ENCODE measurements around the gene KLHL1.
"Not testable (repeated sequence)": the region's sequence is repeated elsewhere in the genome, so short reads cannot be mapped to it uniquely, and the experiment has no call there.

KLHL1 gene, protein sequence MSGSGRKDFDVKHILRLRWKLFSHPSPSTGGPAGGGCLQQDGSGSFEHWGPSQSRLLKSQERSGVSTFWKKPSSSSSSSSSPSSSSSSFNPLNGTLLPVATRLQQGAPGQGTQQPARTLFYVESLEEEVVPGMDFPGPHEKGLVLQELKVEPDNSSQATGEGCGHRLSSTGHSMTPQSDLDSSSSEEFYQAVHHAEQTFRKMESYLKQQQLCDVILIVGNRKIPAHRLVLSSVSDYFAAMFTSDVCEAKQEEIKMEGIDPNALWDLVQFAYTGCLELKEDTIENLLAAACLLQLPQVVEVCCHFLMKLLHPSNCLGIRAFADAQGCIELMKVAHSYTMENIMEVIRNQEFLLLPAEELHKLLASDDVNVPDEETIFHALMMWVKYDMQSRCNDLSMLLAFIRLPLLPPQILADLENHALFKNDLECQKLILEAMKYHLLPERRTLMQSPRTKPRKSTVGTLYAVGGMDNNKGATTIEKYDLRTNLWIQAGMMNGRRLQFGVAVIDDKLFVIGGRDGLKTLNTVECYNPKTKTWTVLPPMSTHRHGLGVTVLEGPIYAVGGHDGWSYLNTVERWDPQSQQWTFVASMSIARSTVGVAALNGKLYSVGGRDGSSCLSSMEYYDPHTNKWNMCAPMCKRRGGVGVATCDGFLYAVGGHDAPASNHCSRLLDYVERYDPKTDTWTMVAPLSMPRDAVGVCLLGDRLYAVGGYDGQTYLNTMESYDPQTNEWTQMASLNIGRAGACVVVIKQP

DNA sequence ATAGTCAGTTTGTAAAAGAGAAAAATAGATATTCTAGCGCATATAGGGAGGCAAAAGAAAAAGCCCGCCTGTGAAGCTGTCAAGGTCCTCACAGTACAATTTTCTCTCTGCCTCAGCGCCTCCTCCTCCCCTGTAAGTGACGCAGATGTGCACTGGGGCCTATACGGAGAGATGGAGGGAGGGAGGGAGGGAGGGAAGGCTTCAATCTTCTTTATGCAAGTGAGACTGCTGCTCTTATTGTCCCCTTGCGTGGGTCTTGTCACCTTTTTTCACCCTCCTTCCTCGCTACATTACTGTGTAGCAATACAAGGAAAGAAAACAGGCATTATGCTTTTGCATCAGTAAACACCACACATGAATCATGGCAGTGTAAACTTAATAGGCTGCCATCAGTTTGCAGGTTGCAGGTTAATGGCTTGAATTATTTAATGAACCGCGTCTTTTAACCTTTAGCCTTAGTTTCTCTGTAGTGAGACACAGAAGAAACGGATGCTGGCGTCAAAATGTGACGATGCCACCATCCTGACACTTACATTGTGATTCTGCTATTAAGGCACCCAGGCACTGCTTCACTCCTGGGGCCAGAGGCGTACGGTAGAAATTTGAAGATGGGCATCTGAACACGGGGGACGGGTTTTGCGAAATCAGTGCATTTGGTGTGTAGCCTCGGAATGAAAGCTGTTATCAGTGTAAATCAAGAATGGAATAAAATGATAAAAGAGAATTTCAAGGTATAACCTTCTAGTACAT lies at the start of gene KLHL1:
TSS of gene KLHL1 (minus strand) at position 97 of the 750 bp plus-strand sequence. CDS start 753 bp downstream, outside the sequence.
- no peak for DNase-seq

DNA sequence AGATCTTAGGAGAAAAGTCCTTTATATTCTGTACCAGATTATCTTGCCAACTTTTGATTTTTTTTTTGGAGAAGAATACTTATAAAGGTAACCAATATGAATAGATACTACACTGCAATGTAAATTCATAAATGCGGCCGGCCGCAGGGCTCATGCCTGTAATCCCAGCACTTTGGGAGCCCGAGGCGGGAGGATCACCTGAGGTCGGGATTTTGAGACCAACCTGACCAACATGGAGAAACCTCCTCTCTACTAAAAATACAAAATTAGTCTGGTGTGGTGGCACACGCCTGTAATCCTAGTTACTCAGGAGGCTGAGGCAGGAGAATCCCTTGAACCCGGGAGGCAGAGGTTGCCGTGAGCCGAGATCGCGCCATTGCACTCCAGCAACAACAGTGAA lies 34.4 kb upstream of the KLHL1 start:
- not testable (repeated sequence) for DNase-seq

DNA sequence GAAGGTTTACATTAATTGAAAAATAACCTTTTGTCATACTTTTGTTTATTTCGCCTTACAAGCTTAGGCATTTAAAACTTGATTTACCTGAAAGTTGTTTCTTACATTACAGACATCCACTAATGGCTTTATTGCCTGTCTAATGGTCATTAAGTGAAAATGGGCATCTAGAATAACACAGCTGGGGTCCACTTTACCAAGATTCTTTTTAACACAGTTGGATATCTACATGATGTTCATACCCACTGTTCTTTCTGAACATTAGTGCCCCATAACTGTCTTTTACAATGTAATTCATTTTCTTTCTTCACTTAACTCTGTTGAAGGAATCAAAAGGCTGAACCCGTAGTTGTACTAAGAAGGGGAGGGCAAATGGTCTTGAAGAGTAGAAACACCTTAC lies 19.8 kb upstream of the KLHL1 start:
- DNase-seq = no peak

DNA sequence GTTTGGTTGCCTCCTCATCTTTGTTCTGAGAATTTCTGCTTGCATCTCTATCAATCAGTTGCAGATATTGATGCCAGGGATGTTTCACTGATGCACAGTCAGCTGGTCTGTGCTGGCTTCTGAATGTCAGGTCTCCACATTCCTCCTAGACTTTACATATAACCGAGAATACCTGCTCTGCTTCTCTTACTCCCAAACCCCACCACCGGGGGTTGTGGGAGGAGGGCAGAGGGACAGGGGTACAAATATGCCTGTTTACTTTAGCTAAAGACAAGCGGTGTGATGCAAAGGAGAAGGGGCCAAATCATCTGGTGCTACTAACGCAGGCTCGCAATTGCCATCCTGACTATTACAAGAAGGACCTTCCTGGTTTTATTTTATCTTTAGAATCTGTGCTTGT lies 17.4 kb upstream of the KLHL1 start:
- DNase-seq = no peak

DNA sequence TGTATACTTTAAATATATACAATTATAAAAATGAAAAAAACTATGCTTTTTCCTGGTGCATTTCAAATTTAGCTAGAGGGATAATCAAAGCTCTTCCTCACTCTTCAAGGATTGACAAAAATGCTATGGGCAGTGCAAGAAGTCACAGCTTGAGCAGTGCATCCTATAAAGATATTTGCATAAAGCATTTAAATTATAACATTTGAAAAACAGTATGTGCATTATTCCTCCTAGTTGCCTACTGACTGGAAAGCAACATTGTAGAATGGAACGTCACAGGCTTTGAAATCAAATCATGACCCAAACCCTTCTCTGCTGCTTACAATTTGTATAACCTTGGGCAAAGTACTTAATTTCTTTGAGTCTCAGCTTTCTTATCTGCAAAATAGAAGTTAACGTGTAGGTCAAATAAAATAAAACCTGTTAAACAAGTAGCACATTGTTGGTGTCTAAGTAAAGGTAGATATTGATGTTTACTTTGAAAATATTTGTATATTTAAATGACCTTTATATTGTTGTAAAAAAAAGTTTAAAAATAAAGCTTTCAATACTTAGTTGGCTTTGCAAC lies 9.2 kb upstream of the KLHL1 start:
- no peak for DNase-seq

DNA sequence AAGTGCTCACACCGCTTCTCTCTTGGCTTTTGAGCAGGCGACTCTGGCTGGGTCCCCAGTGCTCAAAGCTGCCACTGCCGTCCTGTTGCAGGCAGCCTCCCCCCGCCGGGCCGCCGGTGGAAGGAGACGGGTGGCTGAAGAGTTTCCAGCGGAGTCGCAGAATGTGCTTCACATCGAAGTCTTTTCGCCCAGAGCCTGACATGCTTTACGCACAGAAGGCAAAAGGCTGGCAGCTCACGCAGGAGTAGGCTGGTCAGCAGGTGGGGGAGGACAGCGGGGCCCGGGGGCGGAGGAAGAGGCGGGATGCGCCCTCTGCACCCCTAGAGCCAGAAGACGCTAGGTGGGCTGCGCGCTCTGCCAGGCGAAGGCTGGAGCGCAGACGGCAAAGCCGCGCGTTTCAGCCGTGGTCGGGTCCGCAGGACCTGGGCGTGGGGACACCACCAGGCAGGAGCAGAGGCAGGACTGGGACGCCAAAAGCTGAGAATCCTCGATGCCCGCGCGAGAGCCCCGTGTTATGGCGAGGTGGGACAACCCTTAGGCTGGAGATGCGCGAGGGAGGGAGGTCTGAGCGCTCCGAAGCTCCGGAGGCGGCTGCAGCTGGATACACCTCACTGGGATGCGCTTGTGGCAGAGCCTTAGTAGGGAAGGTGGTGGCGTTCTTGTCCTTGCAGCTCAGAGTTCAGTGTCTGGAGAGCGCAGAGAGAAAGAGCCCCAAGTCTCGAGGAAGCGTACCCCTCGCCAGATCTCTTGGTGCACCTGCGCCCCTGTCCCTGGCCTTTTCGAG lies 562 bp downstream of the KLHL1 start, which contains the start of gene ATXN8OS:
TSS of gene ATXN8OS (plus strand) at position 329 of the 784 bp plus-strand sequence.
- DNase-seq = no peak

DNA sequence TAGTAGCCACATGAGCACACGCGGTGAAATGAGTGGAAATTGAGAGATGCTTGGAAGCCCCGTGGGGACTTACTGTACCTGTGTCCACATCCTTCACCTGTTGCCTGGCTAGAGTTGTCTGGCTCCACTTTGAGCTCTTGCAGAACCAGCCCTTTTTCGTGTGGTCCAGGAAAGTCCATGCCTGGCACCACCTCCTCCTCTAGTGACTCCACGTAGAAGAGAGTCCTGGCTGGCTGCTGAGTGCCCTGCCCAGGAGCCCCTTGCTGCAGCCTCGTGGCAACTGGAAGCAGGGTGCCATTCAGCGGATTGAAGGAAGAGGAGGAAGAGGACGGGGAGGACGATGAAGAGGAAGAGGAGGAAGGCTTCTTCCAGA lies 1.1 kb downstream of the KLHL1 start:
- DNase-seq = no peak

DNA sequence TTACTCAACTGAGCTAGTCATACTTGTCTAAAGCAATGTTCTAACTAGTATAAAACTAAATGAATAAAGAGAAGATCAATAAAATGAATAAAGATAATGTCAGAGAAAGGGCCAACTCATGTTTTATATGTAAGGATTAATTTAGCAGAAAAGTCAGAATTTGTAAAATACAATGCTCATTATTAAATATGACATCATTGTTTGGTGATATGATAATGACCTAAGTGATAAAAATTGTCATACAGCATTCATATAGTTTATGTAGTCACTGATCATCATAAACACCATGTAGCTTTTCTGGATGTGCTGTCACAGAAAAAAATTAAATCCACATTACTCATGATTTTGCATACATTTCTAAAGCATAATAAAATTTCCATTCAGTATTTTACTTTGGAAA lies 3.8 kb downstream of the KLHL1 start:
- DNase-seq = no peak

DNA sequence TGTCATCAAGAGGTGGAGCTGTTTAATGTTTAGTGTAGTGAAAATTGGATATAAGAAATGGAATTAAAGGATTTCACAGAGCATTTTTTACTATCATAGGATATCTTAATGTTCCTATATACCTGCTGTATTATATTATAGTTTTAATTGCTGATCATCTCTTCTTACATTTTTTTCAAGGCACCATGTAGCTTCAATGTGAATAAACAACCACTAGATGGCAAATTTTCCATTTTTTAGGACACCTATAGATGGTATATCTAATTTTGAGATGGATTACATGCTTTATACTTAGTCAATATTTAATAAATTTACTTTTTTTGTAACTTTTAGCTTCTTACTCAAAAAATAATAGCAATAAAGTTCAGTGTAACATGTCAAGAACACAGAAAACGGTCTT lies 9.6 kb downstream of the KLHL1 start:
- DNase-seq = no peak

DNA sequence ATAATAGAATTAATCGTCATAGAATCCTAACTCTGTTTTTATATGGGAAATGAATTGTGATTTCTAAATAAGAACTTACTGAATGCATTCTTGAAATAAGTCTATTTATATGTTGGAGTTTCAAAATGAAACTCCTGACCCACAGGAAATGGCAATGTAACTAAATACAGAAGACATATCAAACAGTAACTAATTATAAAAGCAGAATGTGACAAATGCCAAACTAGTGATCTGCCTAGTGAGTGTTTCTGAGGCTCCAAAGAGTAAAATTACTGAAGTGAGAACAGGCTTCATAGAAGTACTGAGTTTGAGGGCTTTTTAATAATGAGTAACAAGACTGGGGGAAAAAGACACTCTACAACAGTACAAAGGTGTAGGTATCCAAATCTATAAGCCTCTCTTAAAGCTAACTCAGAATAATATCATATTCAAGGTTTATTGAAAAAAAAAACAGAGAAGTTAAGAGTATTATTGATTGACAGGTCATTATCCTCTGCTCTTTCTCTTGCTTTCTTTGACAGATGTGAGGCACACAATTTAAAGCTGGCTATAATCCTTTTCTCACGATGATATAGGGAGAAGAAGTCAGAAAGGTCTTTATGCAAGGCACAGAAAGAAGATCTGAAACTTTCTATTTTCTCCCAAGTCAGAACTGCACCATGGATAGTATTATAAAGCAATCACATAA lies 18.1 kb downstream of the KLHL1 start:
- DNase-seq = no peak

DNA sequence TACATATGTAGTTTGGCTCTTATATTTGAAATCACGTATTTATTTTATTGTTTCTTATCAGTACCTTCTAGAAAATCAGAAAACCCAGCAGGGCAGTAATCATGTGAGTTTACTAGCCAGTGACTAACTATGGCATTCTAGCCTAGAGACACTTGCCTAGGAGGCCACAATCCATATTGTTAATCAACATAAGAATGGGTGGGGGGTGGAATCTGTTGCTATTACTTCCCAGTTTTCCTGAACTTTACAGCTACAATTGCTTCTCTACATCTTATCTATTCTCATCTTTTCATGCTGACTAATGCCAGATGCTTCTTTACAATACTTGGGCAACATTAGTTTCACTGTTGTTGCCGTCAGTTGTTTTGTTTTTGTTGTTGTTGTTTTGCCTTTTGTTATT lies 19.3 kb downstream of the KLHL1 start:
- DNase-seq = no peak

DNA sequence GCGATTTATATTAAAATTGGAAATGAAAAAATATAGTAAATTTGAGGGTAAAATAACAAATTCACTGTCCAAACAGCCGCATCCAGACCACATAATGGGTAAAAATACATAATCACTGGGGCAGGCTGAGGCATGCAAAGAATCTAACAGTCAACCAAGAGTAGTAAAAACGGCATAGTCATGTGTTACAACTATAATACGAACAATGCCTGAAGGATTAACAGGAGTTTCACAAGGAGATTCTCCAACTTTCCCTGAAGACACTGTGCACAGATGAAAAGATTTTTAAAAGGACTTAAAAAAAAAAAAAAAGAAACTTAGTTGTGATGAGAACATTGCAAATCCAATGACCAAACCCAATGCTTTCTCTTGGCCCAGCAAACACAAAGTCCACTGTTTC lies 21.0 kb downstream of the KLHL1 start:
- no peak for DNase-seq

DNA sequence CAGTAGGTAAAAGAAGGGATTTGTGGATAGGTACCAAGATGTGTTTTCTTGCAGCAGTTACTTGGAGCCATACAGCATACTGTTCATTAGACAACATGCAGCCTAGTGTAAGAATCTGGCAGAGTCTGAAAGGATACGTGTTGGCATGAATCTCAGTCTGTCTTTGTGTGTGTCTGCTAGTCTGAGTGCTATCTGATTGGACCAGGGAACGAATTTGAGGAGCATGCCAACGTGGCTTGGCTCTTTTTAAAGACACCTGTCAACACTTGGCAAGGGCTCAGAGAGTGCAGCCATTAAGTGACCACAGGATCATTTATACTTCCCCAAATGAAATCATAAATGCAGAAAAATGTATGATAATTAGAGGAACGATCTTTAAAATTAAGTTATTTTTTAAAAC lies 28.2 kb downstream of the KLHL1 start:
- no peak for DNase-seq

DNA sequence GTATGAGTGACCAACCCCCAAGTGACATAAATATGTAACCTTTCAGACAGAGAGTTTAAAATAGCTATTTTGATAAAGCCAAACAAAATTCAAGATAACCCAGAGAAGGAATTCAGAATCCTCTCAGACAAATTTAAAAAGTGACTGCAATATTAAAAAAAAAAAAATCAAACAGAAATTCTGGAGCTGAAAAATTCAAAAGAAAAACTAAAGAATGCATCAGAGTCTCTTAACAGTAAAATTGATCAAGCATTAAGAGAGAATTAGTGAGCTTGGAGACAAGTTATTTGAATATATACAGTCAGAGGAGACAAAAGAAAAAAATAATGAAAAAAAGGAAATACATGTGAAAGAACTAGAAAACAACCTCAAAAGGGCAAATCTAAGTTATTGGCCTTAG lies 53.7 kb downstream of the KLHL1 start:
- DNase-seq = no peak

DNA sequence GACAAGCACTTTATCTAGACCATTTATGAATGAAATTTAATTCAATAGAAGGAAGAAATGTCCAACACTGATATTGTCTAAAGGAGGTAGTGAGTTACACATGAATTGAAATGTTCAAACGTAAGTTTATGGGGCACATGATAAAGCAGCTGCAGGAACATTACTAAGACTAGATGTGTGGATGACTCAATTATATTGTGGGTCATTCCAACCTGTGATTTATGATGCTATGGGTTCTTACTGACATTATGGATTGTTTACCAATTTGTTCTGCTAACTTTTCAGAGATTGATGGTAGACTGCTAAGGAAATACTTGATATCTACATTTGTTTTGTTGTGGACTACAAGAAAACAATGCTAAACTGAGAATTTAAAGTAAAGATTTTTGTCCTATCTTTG lies 56.7 kb downstream of the KLHL1 start:
- DNase-seq = no peak

DNA sequence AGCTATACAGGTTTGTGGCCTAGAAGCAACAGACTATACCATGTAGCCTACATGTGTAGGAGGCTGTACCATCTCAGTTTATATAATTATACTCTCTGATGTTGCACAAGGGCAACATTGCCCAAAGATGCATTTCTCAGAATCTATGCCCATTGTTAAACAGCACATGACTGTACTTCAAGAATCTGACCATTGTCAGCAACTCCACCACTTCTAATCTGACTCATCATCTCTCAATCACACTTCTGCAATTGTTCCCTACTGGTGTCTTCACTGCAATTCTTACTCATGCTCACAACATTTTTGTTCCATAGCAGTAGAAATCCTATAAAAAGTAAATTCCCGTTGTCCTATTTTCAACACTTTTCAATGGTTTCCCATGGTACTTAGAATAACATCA lies 64.6 kb downstream of the KLHL1 start:
- no peak for DNase-seq

DNA sequence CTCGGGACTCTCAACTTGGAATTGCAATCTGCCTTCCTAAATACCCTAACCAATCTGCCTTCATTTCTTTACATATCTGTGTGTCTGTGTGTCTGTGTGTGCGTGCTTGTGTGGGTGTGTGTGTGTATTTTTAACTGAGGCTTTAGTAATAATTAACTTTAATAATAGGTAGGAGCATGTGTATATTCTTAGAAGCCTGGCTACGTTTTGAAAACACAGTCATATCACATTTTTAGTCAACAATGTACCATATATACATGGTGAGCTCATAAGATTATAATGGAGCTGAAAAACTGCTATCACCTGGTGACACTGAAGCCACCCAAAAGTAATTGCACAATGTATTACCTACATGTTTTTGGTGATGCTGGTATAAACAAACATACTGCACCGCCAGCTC lies 66.1 kb downstream of the KLHL1 start:
- no peak for DNase-seq

DNA sequence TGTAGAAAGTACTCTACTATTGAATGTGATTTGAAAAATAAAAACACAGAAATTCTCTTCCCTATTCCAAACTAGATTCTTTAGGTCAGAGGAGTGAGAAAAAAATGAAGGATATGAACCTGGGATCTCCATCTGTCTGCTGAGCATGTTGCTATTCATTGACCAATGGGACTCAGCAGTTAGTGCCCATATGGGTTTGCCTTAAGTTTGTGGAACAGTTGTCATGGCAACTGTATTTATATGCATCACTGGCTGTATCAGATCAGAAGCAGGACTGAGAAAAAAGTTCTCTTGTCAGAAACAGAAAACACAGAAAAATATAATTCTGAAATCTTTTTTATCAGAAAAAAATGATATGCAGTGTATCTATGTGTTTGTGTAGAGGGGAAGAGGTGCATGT lies 74.0 kb downstream of the KLHL1 start:
- DNase-seq = no peak

DNA sequence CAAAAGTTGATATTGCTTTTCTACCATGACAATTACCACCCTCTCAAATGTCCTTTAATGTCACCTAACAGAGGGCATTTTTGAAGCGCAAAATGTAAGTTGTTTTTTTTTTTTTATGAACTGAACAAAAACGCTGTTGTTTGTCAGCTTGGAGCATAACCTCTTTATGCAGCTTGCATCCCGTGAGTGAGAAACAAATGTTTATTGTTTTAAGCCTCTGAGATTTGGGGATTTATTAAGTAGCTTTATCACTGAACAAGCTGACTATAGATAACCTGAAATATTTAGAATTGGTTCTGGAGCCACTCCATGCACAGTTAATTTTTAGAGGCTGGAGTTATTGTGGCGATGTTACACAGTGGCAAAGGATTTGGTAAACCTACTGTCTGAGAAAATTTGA lies 80.7 kb downstream of the KLHL1 start:
- DNase-seq = no peak

DNA sequence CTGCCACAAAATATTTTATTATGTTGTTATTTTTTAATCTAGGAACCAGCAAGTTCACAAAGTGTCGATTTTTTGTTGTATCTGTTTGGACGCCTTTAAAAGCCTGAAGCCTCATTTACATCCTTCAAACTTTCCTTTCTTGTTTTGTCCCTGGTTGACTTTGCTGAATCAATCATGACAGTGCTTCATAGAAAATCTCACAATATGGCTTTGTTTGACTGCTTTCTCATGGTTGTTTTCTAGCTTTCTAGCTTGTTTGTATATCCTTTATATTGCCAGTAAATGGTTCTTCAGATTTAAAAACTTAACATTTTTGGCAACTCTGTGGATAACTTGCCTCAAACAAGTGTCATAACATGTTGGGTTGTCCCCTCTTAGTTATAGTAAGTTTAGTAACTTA lies 84.7 kb downstream of the KLHL1 start:
- DNase-seq = no peak

DNA sequence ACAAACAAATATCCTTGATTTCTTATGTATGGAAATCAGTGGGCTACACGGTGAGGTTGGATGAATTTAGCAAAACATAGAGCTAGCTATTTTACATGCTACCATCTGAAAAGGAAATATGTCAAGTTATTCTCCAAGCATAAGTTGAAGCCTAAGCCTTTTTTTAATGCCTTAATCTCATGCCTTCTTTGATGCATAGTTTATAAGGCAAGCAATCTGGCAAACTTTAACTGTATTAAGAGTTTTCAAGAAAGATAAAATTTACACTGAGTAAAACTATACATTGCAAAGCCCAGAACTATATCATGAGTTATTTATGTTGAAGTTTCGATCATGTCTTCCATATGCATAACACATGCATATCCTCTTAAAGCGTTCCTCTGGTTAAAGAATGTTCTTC lies 85.6 kb downstream of the KLHL1 start:
- DNase-seq = no peak

DNA sequence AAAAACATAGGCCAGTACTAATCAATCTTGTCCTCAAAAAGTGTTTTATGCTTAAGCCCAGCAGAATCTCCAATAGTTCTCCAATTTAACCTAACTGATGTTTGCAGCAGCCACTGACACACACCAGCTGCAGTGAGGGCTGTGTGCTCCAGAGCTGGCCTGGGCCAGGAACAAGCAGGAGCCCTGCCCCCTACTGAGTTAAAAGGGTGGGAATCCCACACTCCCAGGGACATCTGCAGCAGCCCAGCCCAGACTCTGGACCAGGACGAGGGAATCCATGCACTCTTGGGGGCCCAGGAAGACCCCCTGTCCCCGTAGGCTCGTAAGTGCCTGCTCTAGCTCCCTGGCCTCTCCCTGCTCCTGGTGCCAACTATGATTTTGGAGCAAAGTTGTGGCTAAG lies 92.1 kb downstream of the KLHL1 start:
- DNase-seq = no peak

Measured in fibroblast of skin of right biceps (primary cell).